Type B pancreatic cell (in vitro differentiated cells): ENCODE results near the gene OTOA. TPM values are rescaled to one million over a fixed set of nuclear protein-coding genes. Genes with fewer than 3 reads are reported as not detected.
A peak's percentile ranks its signal among the peaks of the same experiment; 100 is the strongest.

Experiments used
- DNase-seq: peaks from one replicate; pipeline ENCODE4 v3.0.0; 2021; ENCODE audit warnings: mixed read lengths; ENCODE audit not compliant: unreplicated experiment; ENCODE audit errors: extremely low spot score
- H3K27ac Mint-ChIP-seq: 2 replicates; pipeline ENCODE4 v1.8.0; 2021; ENCODE audit warnings: mild to moderate bottlenecking, mixed read lengths
- H3K27me3 Mint-ChIP-seq: 2 replicates; pipeline ENCODE4 v1.8.0; 2021; ENCODE audit warnings: mixed read lengths
- H3K36me3 Mint-ChIP-seq: 2 replicates; pipeline ENCODE4 v1.8.0; 2021; ENCODE audit warnings: mixed read lengths
- H3K4me1 Mint-ChIP-seq: one replicate; pipeline ENCODE4 v1.8.0; 2021; ENCODE audit warnings: mixed read lengths; ENCODE audit not compliant: unreplicated experiment
- H3K4me3 Mint-ChIP-seq: 2 replicates; pipeline ENCODE4 v1.8.0; 2021; ENCODE audit warnings: mild to moderate bottlenecking, mixed read lengths
- H3K9me3 Mint-ChIP-seq: 2 replicates; pipeline ENCODE4 v1.8.0; 2021; ENCODE audit warnings: mixed read lengths
- CTCF ChIP-seq: fragments of 200-600 bp; sonication (generic); conservative IDR thresholded peaks from 2 replicates; pipeline ENCODE4 v1.5.0; 2021; ENCODE audit warnings: antibody characterized with exemption, mild to moderate bottlenecking
- total RNA-seq: library from RNA; stranded (reverse); gene quantifications from 2 replicates; pipeline ENCODE4 v1.2.1, GENCODE V29; 2021; ENCODE audit warnings: low replicate concordance

Gene OTOA
- total RNA-seq, 1 donor from 2014 or later = 0.17 TPM

GRCh38 chr16:21643785-21644184 lies 20.0 kb upstream of the OTOA start:
- H3K36me3 Mint-ChIP-seq = peaks cover 3% of the 10 kb centered on the region

GRCh38 chr16:21644674-21645073 lies 19.1 kb upstream of the OTOA start:
- Mint-ChIP-seq H3K4me3 (no peak overlapping the region), H3K27ac (no peak overlapping the region), H3K36me3 (peaks cover 3% of the 10 kb centered on the region), H3K27me3 (no peaks in the 10 kb centered on the region), H3K4me1 (no peaks in the 10 kb centered on the region), H3K9me3 (no peaks in the 10 kb centered on the region)
- no peak for DNase-seq
- TF ChIP-seq CTCF = no peak

More at GRCh38 chr16:21643785-21644184, 20.0 kb upstream of the OTOA start:
- no peak overlapping the region for H3K27ac Mint-ChIP-seq
- no peak for DNase-seq
- no peak for TF ChIP-seq CTCF
- no peak overlapping the region for H3K4me3 Mint-ChIP-seq
- H3K9me3 Mint-ChIP-seq = no peaks in the 10 kb centered on the region
- no peaks in the 10 kb centered on the region for H3K27me3 Mint-ChIP-seq
- no peaks in the 10 kb centered on the region for H3K4me1 Mint-ChIP-seq

GRCh38 chr16:21645261-21645721 lies 18.5 kb upstream of the OTOA start:
- TF ChIP-seq CTCF = no peak
- peaks cover 3% of the 10 kb centered on the region for H3K36me3 Mint-ChIP-seq
- peak; percentile 11 for DNase-seq
- no peak overlapping the region for H3K4me3 Mint-ChIP-seq
- no peak overlapping the region for H3K27ac Mint-ChIP-seq
- H3K9me3 Mint-ChIP-seq = no peaks in the 10 kb centered on the region
- H3K27me3 Mint-ChIP-seq = no peaks in the 10 kb centered on the region
- H3K4me1 Mint-ChIP-seq = no peaks in the 10 kb centered on the region

GRCh38 chr16:21646091-21646490 lies 17.7 kb upstream of the OTOA start:
- DNase-seq = no peak
- no peak overlapping the region for H3K27ac Mint-ChIP-seq
- no peaks in the 10 kb centered on the region for H3K4me1 Mint-ChIP-seq
- no peak overlapping the region for H3K4me3 Mint-ChIP-seq
- TF ChIP-seq CTCF = no peak
- H3K27me3 Mint-ChIP-seq = no peaks in the 10 kb centered on the region
- no peaks in the 10 kb centered on the region for H3K9me3 Mint-ChIP-seq
- H3K36me3 Mint-ChIP-seq = peaks cover 3% of the 10 kb centered on the region

- Mint-ChIP-seq H3K36me3 (peaks cover 6% of the 10 kb centered on the region), H3K27ac (no peak overlapping the region)
- DNase-seq = peak; percentile 59
These were observed 16.8 kb upstream of the OTOA start for GRCh38 chr16:21646721-21647561.

More at GRCh38 chr16:21646721-21647561, 16.8 kb upstream of the OTOA start:
- Mint-ChIP-seq H3K4me3 (no peak overlapping the region), H3K9me3 (no peaks in the 10 kb centered on the region), H3K4me1 (no peaks in the 10 kb centered on the region), H3K27me3 (no peaks in the 10 kb centered on the region)
- TF ChIP-seq CTCF = no peak
